ENCODE data around the gene GALNT2.

GALNT2 gene

DNA sequence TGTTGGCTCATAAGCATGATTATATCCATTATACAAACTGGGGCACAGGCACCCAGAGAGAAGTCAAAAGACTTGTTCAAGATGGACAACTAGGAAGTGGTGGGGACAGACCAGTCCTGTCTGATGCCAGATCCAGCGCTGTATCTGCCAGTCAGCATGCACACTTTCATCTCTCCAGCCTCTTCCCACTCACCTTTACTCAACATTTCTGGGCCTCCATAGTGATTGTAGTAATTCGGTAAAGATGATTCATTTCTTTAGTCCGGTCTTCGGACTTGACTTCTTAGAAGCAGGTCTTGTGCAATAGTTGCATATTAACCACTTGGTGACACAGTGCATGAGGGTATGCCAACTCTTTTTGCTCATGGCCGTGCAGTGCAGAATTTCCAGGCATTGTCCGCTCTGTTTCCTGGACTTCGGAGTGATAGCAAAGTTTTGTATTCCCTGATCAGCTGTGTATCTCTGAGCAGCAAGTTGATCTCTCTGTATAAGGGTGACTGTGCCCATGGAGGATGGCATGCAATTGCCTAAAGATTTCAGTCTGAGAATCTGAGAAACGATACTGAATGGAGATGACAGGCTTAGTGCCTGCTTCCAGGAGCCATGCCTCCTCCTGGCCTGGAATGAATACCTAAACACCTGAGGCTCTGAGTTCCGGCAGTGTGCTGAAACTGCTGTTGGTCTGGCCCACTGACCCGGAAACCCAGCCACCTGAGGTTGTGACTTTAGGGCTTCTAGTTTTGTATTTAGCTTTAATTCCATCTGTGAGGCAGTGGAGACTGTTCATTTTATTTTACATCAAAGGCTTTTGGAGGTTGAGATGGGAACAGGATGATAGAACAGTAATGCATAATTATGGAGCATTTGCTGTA lies 39.0 kb downstream of the GALNT2 start:
- no peak overlapping the region for H4K5ac ChIP-seq (ENCODE audit: low read length)
- WGBS (ENCODE audit: extremely low coverage, insufficient coverage, low lambda C conversion rate), result no CpG with 5 or more reads among the region's 10 CpGs
- H3K79me2 ChIP-seq (ENCODE audit: control insufficient read depth, insufficient read depth, low read length), result peaks cover 5% of the 10 kb centered on the region
- no peak overlapping the region for H4K8ac ChIP-seq (ENCODE audit: low read depth, low read length)
- H3K56ac ChIP-seq (ENCODE audit: low read length), result no peak overlapping the region
- H3K4me3 ChIP-seq (ENCODE audit: low read length), result no peak overlapping the region
- H3K4me2 ChIP-seq (ENCODE audit: low read length), result no peak overlapping the region
- no peak overlapping the region for H3K9ac ChIP-seq (ENCODE audit: low read length)
- H3K18ac ChIP-seq (ENCODE audit: low read length), result no peak overlapping the region
- no peaks in the 10 kb centered on the region for H3K36me3 ChIP-seq (ENCODE audit: control insufficient read depth, insufficient read depth, low read length)
- H3K79me1 ChIP-seq (ENCODE audit: low read length), result peaks cover 16% of the 10 kb centered on the region
- H3K27ac ChIP-seq (ENCODE audit: low read depth, low read length), result no peak overlapping the region
- H2BK5ac ChIP-seq (ENCODE audit: low read length), result no peak overlapping the region
- H2BK120ac ChIP-seq (ENCODE audit: low read depth, low read length), result no peak overlapping the region
- H3K4ac ChIP-seq (ENCODE audit: low read depth, low read length), result no peak overlapping the region
- H2AK5ac ChIP-seq (ENCODE audit: low read length), result no peak overlapping the region
- peaks cover 1% of the 10 kb centered on the region for H3K4me1 ChIP-seq (ENCODE audit: control insufficient read depth, low read depth, low read length)
- H2BK15ac ChIP-seq (replicated peaks; ENCODE audit: low read depth), result no peak overlapping the region
- no peak overlapping the region for H3K23ac ChIP-seq (ENCODE audit: low read length)
- no peak for DNase-seq
- no peaks in the 10 kb centered on the region for H3K27me3 ChIP-seq (ENCODE audit: insufficient read depth, low read length, poor library complexity)

DNA sequence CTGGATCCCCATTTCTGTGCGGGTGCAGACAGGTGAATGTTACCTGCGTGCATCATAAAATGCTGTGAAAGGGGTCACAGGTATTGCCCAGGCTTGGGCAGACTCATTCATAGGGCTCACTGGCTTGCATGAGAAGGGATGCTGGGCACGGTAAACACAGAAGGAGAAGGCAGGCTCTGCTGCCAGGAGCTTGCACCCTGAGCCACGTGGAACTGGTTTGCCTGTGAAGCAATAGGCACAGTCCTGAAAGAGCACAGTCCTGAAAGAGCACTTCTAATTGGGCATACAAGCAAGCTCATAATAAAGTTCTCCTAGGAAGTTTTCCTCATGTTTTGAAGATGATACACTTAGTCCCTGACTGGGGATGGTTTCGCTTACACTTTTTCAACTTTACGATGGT lies 40.9 kb downstream of the GALNT2 start:
- H3K23ac ChIP-seq (ENCODE audit: low read length), result no peak overlapping the region
- no peak overlapping the region for H2BK15ac ChIP-seq (replicated peaks; ENCODE audit: low read depth)
- H3K9ac ChIP-seq (ENCODE audit: low read length), result no peak overlapping the region
- H3K4ac ChIP-seq (ENCODE audit: low read depth, low read length), result no peak overlapping the region
- H3K4me3 ChIP-seq (ENCODE audit: low read length), result no peak overlapping the region
- no peak overlapping the region for H2AK5ac ChIP-seq (ENCODE audit: low read length)
- peaks cover 1% of the 10 kb centered on the region for H3K4me1 ChIP-seq (ENCODE audit: control insufficient read depth, low read depth, low read length)
- no peak overlapping the region for H2BK5ac ChIP-seq (ENCODE audit: low read length)
- no peak overlapping the region for H2BK120ac ChIP-seq (ENCODE audit: low read depth, low read length)
- no peaks in the 10 kb centered on the region for H3K27me3 ChIP-seq (ENCODE audit: insufficient read depth, low read length, poor library complexity)
- H3K27ac ChIP-seq (ENCODE audit: low read depth, low read length), result no peak overlapping the region
- no peaks in the 10 kb centered on the region for H3K36me3 ChIP-seq (ENCODE audit: control insufficient read depth, insufficient read depth, low read length)
- H4K8ac ChIP-seq (ENCODE audit: low read depth, low read length), result no peak overlapping the region
- H4K5ac ChIP-seq (ENCODE audit: low read length), result no peak overlapping the region
- no peak for DNase-seq
- peaks cover 8% of the 10 kb centered on the region for H3K79me2 ChIP-seq (ENCODE audit: control insufficient read depth, insufficient read depth, low read length)
- H3K4me2 ChIP-seq (ENCODE audit: low read length), result no peak overlapping the region
- H3K18ac ChIP-seq (ENCODE audit: low read length), result no peak overlapping the region
- peaks cover 23% of the 10 kb centered on the region for H3K79me1 ChIP-seq (ENCODE audit: low read length)
- no CpG with 5 or more reads among the region's 6 CpGs for WGBS (ENCODE audit: extremely low coverage, insufficient coverage, low lambda C conversion rate)
- H3K56ac ChIP-seq (ENCODE audit: low read length), result no peak overlapping the region

DNA sequence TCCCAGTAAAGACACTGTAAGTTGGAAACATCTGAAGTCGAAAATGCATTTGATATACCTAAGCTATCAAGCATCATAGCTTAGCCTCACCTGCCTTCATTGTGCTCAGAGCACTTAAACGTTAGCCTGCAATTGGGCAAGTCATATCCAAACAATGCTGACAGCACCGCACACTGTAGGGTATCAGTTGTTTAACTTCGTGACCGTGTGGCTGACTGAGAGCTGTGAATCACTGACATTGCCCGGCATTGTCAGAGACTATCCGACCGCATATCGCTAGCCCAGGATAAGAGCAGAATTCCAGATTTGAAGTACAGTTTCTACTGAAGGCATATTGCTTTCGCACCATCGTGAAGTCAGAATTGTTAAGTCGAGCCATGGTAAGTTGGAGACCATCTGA lies 41.5 kb downstream of the GALNT2 start:
- Histone ChIP-seq H3K4me3 (ENCODE audit: low read length) (no peak overlapping the region), H3K4ac (ENCODE audit: low read depth, low read length) (no peak overlapping the region), H3K27me3 (ENCODE audit: insufficient read depth, low read length, poor library complexity) (no peaks in the 10 kb centered on the region), H3K4me1 (ENCODE audit: control insufficient read depth, low read depth, low read length) (peaks cover 1% of the 10 kb centered on the region), H3K9ac (ENCODE audit: low read length) (no peak overlapping the region), H3K18ac (ENCODE audit: low read length) (no peak overlapping the region), H3K79me1 (ENCODE audit: low read length) (peaks cover 23% of the 10 kb centered on the region), H2BK5ac (ENCODE audit: low read length) (no peak overlapping the region), H3K79me2 (ENCODE audit: control insufficient read depth, insufficient read depth, low read length) (peaks cover 8% of the 10 kb centered on the region), H3K23ac (ENCODE audit: low read length) (no peak overlapping the region), H3K36me3 (ENCODE audit: control insufficient read depth, insufficient read depth, low read length) (no peaks in the 10 kb centered on the region), H2AK5ac (ENCODE audit: low read length) (no peak overlapping the region), H2BK120ac (ENCODE audit: low read depth, low read length) (no peak overlapping the region), H3K56ac (ENCODE audit: low read length) (no peak overlapping the region), H3K27ac (ENCODE audit: low read depth, low read length) (no peak overlapping the region), H4K8ac (ENCODE audit: low read depth, low read length) (no peak overlapping the region), H4K5ac (ENCODE audit: low read length) (no peak overlapping the region), H2BK15ac (replicated peaks; ENCODE audit: low read depth) (no peak overlapping the region), H3K4me2 (ENCODE audit: low read length) (no peak overlapping the region)
- DNase-seq, result no peak
- no CpG with 5 or more reads among the region's 12 CpGs for whole genome bisulfite sequencing (ENCODE audit: extremely low coverage, insufficient coverage, low lambda C conversion rate)

DNA sequence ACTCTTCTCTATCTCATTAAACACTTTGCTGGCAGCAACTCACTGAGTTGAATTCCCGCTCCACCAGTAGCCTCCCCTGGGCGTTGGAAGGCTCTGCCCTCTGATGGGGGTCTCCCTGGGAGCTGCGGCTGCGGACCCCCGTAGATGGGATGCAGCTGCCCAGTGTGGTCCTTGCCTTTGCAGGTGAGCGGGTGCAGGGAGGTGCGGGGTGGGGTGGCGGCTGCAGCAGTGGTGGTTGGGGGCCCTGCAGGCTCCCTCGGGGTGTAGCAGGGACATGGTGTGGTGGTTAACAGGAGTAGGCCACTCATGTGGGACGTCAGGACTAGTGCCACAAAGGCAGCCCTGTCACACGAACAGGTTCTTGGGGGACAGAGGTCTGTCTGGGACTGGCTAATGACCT lies 42.0 kb downstream of the GALNT2 start:
- DNase-seq, result no peak
- Histone ChIP-seq H3K79me2 (ENCODE audit: control insufficient read depth, insufficient read depth, low read length) (peaks cover 8% of the 10 kb centered on the region), H2BK5ac (ENCODE audit: low read length) (no peak overlapping the region), H4K5ac (ENCODE audit: low read length) (no peak overlapping the region), H3K27ac (ENCODE audit: low read depth, low read length) (no peak overlapping the region), H3K4me3 (ENCODE audit: low read length) (no peak overlapping the region), H3K4ac (ENCODE audit: low read depth, low read length) (no peak overlapping the region), H2AK5ac (ENCODE audit: low read length) (no peak overlapping the region), H2BK120ac (ENCODE audit: low read depth, low read length) (no peak overlapping the region), H3K9ac (ENCODE audit: low read length) (no peak overlapping the region), H3K79me1 (ENCODE audit: low read length) (peaks cover 23% of the 10 kb centered on the region), H3K36me3 (ENCODE audit: control insufficient read depth, insufficient read depth, low read length) (no peaks in the 10 kb centered on the region), H4K8ac (ENCODE audit: low read depth, low read length) (no peak overlapping the region), H3K4me2 (ENCODE audit: low read length) (no peak overlapping the region), H3K23ac (ENCODE audit: low read length) (no peak overlapping the region), H3K56ac (ENCODE audit: low read length) (no peak overlapping the region), H3K4me1 (ENCODE audit: control insufficient read depth, low read depth, low read length) (peaks cover 1% of the 10 kb centered on the region), H3K27me3 (ENCODE audit: insufficient read depth, low read length, poor library complexity) (no peaks in the 10 kb centered on the region), H2BK15ac (replicated peaks; ENCODE audit: low read depth) (no peak overlapping the region), H3K18ac (ENCODE audit: low read length) (no peak overlapping the region)
- no CpG with 5 or more reads among the region's 11 CpGs for WGBS (ENCODE audit: extremely low coverage, insufficient coverage, low lambda C conversion rate)

DNA sequence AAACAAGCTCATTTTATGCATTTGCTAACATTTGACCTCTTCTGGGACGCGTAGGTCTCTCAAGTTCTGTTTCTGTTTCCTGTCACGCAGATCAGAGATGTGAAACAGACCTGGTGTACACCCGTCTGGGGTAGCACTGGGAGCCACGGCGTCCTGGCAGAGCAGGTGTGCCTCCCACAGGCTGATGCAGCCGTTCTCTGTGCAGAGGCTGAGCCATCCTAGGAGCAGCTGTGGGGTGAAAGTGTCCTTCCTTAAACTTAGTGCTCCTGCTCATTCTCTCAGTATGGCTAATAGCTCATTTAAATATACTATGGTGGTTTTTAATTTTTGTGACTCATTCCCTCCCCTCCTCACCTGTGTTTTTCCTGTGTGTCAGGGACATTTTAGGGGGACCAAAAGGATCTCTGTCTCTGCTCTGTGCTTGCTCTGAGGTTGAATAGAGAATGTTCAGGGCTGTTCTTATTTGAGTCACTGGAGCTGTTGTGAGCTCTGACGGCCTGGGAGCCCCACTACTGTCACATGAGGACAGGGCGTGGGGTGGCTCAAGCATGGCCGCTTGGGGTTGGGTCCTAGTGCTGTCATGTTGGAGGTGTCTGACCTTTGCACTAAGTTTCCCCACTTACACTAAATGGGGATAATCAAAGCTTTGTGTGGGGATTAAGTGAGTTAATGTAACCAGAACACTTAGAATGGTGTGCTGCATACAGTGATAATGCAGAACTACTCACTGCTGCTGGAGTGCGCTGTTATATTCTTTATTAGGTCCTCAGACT lies 43.0 kb downstream of the GALNT2 start:
- no peak overlapping the region for H4K8ac ChIP-seq (ENCODE audit: low read depth, low read length)
- no peak overlapping the region for H2AK5ac ChIP-seq (ENCODE audit: low read length)
- no peak overlapping the region for H3K18ac ChIP-seq (ENCODE audit: low read length)
- H2BK120ac ChIP-seq (ENCODE audit: low read depth, low read length), result no peak overlapping the region
- H3K4ac ChIP-seq (ENCODE audit: low read depth, low read length), result no peak overlapping the region
- no peak overlapping the region for H3K56ac ChIP-seq (ENCODE audit: low read length)
- no peak overlapping the region for H2BK5ac ChIP-seq (ENCODE audit: low read length)
- H3K27ac ChIP-seq (ENCODE audit: low read depth, low read length), result no peak overlapping the region
- no CpG with 5 or more reads among the region's 11 CpGs for WGBS (ENCODE audit: extremely low coverage, insufficient coverage, low lambda C conversion rate)
- no peak overlapping the region for H3K4me3 ChIP-seq (ENCODE audit: low read length)
- H4K5ac ChIP-seq (ENCODE audit: low read length), result no peak overlapping the region
- H3K4me1 ChIP-seq (ENCODE audit: control insufficient read depth, low read depth, low read length), result no peaks in the 10 kb centered on the region
- H3K27me3 ChIP-seq (ENCODE audit: insufficient read depth, low read length, poor library complexity), result no peaks in the 10 kb centered on the region
- H3K4me2 ChIP-seq (ENCODE audit: low read length), result no peak overlapping the region
- H3K79me2 ChIP-seq (ENCODE audit: control insufficient read depth, insufficient read depth, low read length), result peaks cover 8% of the 10 kb centered on the region
- no peak overlapping the region for H2BK15ac ChIP-seq (replicated peaks; ENCODE audit: low read depth)
- no peaks in the 10 kb centered on the region for H3K36me3 ChIP-seq (ENCODE audit: control insufficient read depth, insufficient read depth, low read length)
- no peak overlapping the region for H3K23ac ChIP-seq (ENCODE audit: low read length)
- H3K79me1 ChIP-seq (ENCODE audit: low read length), result peaks cover 23% of the 10 kb centered on the region
- DNase-seq, result no peak
- H3K9ac ChIP-seq (ENCODE audit: low read length), result no peak overlapping the region

Data from mesendoderm (in vitro differentiated cells).